GM21825 (cell line): Measurements from ENCODE around the gene UACA.
A peak's percentile ranks its signal among the peaks of the same experiment; 100 is the strongest.
"Not testable (repeated sequence)": the region's sequence is repeated elsewhere in the genome, so short reads cannot be mapped to it uniquely, and the experiment has no call there.

Experiments used
- ATAC-seq: cut with Tn5 transposase; IDR thresholded peaks from one replicate; pipeline ENCODE4 v1.9.1; 2021; ENCODE audit warnings: mild to moderate bottlenecking, moderate library complexity; ENCODE audit not compliant: unreplicated experiment

UACA gene, protein sequence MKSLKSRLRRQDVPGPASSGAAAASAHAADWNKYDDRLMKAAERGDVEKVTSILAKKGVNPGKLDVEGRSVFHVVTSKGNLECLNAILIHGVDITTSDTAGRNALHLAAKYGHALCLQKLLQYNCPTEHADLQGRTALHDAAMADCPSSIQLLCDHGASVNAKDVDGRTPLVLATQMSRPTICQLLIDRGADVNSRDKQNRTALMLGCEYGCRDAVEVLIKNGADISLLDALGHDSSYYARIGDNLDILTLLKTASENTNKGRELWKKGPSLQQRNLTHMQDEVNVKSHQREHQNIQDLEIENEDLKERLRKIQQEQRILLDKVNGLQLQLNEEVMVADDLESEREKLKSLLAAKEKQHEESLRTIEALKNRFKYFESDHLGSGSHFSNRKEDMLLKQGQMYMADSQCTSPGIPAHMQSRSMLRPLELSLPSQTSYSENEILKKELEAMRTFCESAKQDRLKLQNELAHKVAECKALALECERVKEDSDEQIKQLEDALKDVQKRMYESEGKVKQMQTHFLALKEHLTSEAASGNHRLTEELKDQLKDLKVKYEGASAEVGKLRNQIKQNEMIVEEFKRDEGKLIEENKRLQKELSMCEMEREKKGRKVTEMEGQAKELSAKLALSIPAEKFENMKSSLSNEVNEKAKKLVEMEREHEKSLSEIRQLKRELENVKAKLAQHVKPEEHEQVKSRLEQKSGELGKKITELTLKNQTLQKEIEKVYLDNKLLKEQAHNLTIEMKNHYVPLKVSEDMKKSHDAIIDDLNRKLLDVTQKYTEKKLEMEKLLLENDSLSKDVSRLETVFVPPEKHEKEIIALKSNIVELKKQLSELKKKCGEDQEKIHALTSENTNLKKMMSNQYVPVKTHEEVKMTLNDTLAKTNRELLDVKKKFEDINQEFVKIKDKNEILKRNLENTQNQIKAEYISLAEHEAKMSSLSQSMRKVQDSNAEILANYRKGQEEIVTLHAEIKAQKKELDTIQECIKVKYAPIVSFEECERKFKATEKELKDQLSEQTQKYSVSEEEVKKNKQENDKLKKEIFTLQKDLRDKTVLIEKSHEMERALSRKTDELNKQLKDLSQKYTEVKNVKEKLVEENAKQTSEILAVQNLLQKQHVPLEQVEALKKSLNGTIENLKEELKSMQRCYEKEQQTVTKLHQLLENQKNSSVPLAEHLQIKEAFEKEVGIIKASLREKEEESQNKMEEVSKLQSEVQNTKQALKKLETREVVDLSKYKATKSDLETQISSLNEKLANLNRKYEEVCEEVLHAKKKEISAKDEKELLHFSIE (N-terminal part only)

DNA sequence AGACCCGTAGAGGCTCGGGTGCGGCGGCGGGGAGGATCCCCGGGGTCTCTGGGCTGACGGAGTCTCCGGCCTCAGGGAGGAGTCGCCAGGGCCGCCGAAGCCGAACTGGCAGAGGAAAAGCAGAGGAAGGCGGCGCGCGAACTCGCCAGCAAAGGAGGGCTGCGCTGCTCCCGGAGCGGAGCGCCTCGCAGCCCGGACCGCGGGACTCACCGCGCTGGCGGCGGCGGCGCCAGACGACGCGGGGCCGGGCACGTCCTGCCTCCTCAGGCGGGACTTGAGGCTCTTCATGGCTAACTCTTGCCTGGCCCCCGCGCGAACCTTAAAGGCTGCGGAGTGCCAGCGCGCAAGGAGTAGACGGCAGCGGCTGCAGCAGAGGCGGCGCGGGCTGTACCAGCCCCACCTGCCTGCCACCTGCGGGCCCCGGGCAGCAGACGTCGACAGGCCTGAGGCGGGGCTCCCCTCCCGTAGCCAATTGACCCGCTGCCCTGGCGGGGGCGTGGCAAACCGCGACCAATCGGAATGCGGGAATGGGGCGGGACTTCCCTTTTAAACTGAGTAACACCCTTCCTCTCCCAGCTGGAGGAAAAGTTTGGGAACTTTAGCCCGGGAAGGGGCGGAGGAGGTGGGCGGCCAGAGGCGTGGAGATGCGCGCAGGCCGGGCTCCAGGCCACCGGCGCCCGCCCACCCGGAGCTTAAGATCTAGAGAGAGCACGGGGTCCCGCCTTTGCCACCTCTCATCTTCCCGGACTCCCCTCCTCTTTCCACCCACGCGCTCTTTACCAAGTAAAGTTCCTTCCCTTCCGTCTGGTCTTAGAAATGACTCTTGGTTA is at the start of gene UACA:
Gene UACA, minus strand, starts transcription at position 439 of the 830 bp plus-strand sequence. Its CDS starts 151 bp downstream, at position 288.
- ATAC-seq = peak; percentile 95

DNA sequence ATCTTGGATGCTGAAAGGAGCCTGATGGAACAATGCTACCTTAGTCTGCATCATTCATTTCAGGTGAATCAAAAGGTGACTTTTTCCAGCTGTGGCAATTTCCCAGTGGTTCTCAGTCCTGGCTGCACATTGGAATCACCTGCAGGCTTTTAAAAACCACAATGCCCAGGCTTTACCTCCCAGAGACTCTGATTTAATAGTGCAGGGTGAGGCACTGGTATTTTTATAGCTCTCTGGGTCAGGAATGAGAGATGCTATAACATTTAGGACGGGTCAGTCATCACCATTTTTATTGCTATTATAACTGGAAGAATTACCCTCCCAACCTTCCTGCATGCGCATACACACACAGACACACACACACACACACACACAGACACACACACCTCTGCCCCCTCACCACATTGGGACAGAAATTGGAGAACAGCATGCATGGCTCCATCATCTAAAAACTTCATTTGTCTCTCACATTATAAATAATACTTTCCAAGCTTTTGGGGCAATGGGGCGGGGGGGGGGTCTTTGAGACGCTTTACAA is 49.5 kb upstream of the UACA start:
- ATAC-seq = no peak

DNA sequence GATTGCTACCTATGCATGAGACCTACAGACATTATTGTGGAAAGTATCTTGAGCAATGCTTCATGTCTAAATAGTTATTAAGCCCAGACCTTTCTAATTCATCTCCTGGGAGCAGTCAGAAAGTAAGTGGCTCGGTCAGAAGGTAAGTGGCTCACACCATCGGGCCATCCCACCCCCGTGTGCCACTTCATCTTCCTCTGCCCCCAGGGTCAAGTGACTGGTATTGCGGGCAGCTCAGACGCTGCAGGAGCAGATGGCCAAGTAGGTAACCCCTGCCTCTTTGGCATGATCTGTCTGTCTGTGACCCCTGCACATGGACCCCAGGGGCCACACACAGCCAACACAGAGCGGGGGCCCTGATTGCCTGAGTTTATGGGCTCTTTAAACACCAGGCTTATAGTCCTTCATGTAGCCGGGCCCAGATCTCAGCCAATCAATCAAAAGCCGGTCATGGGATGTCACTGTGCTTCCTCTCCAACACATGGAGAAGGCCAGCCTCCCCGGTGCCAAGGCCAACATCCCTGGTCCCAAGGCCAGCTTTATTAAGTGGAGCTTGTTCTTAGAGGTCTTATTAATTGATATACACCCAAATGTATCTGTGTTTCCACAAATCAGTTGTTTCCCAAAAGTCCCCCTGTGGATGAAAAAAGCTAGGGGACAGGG is 47.7 kb upstream of the UACA start:
- no peak for ATAC-seq

DNA sequence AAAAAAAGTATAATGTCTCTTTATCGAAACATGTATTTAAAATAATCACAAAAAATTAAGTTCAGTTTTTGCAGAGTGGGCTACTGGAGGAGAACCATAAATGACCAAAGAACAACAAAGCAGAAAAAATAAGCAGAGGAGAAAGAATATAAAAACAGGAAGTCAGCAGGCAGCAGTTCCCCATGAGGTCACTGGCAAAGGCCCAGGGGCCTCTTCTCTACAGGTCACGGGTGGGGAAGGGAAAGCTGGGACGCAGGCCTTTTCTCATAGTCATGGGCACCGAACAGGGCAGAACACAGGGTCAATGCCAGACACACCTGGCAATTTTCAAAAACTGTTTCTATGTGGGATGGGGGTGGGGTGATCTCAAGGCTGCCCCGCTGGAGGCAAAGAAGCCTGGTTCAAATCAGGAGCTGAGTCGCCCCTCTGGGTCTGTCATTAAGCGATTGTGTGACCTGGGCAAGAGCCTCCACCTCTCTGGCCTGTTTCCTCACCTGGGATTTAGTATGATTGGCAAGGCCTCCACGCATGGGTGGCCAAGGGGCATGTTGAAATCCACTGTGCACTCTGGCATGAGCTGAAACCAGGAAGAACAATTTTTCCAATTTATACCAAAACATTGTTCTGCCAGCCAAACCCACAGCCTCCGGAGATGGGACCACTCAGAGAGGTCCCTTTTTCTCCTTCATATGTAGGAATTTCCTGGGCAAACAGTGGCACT is 43.8 kb upstream of the UACA start:
- no peak for ATAC-seq

DNA sequence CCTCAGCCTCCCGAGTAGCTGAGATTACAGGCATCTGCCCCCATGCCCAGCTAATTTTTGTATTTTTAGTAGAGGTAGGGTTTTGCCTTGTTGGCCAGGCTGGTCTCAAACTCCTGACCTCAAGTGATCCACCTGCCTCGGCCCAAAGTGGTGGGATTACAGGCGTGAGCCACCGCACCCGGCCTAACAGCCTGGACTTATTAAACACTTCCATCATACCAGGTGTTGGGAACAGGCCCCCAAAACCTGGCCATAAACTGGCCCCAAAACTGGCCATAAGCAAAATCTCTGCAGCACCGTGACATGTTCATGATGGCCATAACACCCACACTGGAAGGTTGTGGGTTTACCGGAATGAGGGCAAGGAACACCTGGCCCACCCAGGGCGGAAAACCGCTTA is 41.0 kb upstream of the UACA start:
- not testable (repeated sequence) for ATAC-seq

DNA sequence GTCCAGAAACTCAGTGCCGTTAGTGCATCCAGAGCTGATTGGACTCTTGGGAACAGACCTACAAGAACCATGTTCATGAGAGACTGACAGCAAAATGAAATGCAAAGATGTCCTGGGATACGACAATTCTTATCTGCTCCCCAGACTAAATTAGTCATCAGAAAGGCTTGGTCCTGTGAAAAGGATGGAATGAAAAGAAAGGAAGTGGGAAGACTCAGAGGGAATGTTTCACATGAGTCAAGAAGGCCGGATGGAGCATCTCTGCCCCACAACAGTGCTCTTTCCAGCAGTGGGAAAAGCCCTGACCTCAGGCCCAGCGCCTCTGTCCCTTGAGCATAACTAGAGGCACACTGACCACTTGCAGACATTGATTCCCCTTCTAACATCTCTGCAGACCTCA is 39.3 kb upstream of the UACA start:
- no peak for ATAC-seq

DNA sequence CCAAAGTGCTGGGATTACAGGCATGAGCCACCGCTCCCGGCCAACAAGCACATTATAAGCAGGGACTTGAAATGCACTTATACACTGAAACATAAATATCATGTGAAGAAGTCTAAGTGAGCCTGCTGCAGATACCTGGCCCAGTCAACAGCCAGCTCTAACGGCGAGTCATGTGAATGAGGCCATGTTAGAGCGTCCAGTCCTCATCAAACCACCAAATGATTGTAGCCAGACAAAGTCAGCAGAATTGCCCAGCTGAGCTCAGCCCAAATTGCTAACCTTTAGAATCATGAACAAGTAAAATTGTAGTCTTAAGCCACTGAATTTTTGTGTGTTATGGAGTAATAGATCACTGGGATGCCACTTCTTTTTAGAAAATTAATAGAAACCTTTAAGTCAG is 37.8 kb upstream of the UACA start:
- ATAC-seq = no peak

DNA sequence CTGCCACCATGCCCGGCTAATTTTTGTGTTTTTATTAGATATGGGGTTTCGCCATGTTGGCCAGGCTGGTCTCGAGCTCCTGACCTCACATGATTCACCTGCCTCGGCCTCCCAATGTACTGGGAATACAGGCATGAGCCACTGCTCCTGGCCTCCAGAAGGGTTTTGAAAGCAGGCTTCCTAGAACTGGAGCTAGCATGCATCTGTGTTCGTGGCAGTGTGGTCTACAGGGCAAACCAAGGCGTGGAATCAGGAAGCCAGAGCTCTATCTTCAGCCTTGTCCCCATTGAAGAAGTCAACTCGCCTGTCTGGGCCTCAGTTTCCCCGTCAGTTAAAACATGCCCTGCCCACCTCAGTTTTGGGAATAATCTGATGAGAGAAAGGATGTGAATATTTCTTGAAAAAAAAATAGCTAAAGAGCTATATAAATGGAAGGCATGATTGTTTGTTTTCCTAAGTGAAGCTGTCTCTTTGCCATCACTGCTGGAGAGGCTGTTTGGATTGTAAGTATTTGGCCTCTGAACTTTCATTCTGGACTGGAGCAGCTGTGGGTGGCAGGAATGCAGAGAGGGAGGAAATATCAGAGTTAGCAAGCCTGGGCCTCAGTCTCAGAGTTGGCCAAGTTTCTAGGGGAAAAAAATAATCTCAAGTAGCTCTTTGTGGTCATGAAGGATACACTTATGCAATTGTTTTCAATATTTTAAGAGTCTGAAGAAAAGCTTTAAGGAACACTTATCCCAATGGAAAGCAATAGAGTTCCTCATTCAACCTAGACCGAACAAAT is 36.5 kb upstream of the UACA start:
- no peak for ATAC-seq

DNA sequence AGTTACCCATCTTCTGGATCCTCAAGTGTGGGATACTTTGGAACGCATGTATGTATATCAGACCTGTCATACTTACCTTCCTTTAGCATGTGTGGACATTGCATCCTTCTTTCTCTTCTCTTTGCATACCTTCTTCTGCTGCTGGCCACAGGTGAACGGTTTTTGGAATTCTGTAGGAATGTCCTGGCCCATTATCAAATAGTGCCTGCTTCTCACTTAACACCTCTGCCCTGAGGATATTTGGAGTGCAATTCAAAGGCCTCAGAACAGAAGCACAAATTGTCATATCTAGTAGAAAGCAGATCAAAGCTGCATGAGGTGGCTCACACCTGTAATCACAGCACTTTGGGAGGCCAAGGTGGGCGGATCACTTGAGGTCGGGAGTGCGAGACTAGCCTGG is 34.1 kb upstream of the UACA start:
- no peak for ATAC-seq

DNA sequence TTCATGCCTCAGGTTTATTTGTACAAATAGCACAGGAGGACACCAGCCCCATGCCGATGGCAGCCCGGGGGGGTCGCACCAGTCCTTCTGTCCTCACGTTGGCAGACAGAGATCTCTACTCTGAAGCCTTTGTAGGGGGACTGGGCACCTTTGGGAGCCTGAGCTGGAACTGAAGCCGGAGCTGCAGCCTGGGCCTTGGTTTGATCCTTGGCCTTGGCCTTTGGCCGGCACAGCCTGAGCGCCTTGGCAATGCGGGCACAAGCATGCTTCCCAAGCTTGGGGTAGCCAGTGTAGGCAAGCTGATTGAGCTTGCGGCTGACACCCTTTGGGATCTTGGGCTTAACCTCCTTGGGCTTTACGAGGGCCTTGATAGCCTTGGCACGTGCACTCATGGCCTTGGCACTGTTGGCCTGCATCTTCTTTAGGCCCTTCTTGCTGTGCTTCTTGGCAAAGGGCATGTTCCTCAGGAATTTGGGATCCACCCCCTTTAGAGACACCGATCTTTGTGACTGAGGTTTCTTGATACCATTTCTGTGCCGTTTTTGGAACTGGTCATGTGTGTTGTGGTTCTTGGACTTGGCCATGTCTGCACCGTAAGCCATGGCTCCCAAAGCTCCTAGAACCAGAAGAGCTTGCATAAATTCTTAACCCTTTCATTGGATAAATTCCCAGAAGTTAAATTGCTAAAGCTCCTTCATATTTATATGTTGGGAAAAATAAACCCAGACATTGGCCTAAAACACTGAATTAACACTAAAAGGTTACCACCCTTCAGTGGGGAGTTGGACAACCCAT is 33.4 kb upstream of the UACA start:
- ATAC-seq = no peak

DNA sequence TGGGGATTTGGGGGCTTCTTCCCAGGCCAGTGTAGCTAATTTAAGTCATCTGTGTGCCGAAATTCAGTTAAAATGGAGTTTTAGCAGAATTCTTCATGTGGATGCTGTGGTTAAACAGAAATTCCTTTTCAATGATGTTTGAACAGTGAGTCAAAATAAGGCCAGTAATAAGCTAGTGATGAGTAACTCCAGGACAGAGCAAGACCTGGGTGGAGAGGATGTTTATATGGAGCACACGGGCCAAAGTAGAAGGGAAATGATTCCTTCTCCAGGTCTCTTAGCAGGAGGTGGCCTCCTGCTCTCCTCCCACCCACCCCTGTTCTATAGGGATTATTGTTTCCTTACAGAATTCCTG is 31.9 kb upstream of the UACA start:
- no peak for ATAC-seq

DNA sequence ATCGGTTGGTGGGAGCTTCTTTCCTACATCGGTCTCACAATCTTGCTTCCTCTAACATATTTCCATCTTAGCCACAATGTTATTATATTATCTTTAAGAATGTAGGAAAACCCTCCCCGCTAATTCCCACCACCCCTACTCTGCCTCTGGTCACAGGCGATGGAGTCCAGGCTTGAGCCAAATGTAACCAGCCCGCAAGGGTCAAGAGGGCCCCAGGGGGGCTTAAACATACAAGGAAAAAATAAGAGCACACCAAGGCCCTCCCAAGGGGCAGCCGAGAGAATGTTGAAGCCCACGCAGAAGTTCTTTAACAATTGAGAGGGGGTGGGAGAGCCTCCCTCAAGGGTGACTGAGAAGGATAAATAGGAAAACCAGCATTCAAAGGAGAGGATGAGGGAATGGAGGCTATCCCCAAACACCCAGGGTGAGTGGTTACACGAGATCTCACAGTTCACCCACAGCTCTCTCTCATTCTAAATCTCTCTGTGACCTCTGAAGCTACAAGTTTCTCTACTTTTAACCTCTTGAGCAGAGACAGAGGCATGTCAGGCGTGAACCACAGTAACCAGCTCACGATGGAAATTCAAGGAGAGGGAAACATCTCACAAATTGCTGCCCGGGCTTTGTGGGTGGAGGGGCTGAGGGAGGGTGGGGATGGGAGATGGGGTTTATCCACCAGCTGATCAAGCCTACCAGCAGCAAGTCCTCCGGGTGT is 31.4 kb upstream of the UACA start:
- ATAC-seq = no peak

DNA sequence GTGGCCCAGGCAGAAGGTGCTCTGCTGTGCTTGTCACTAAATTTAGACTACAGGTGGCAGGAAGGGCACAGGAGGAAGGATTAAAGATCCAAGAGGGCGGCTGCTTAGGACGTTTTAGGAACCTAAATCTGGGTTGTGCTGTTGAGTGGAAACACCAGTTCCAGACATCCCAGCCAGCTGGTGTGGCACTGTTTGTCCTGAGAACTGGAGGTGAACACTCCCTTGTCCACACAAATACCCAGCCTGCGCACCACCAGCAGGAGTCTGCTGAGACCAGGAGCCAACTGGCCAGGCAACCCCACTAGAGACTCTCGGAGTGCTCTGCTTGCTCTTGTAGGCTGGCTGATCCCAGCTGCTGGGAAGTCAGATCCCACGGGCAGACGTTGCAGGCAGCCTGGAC is 30.3 kb upstream of the UACA start:
- no peak for ATAC-seq

DNA sequence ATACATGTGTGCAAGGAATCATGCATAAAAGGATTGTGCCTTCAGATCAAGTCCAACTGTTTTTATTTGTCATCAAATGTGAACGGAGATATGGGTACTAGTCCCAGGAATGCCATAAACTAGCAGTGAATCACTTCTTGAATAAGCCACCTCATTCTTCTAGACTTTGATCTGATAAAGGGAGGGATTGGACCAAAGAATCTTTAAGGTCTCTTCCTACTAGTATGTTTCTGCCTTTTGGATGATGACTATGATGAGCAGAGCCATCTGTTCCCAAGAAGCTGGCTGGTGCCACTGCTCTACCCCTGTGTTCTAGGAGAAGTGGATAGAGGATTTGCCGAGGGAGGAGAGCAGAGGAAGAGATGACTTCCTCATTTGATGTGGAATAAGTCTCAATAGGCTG is 28.8 kb upstream of the UACA start:
- ATAC-seq = no peak

DNA sequence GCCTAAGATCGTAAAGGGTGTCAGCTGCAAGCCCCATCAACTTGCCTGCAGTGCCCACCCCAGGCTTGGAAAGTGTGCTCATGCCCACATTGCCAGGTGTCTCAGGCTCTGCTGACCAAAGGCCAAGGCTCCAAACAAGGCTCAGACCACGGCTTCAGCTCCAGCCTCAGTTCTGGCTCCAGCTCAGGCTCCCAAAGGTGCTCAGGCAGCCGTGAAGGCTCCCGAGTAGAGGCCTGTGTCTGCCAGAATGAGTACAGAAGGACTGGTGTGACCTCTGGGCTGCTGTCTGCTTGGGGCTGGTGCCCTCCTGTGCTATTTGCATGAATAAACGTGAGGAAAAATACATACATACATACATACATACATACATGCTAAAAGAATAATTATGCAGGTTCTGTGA is 27.9 kb upstream of the UACA start:
- no peak for ATAC-seq

DNA sequence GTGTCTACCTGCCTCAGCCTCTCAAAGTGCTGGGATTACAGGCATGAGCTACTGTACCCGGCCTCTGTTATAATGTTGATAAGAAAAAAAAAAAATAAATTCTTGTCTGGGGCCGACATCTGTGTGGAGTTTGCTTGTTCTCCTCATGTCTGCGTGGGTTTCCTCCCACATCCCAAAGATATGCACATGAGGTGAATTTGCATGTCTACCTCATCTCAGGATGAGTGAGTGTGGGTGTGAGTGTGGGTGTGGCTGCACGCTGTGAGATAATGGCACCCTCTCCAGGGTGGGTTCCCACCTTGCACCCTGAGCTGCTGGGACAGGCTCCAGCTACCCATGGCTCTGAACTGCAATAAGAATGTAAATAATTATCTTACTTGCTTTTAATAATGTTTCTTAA is 25.9 kb upstream of the UACA start:
- no peak for ATAC-seq
